ENCODE measurements around the gene PLEKHG4B. TPM values are rescaled to one million over a fixed set of nuclear protein-coding genes. Genes with fewer than 3 reads are reported as not detected.

The PLEKHG4B gene
- total and polyA plus RNA-seq, 2 of the 4 experiments (the other 2 are of a cell fraction): 1.1 TPM

GRCh38 chr5:125815-126214, 33.8 kb downstream of the PLEKHG4B start:
- Histone ChIP-seq H2AK9ac (replicated peaks; ENCODE audit: low read depth, low read length, poor library complexity) (no peak overlapping the region), H3K4ac (ENCODE audit: low read depth, low read length) (no peak overlapping the region), H3K14ac (replicated peaks; ENCODE audit: low read depth, low read length) (no peak overlapping the region), H3K4me1 (ENCODE audit: control insufficient read depth, insufficient read depth, low read length) (peaks cover 5% of the 10 kb centered on the region; the same call in 1 of the 2 replicates), H3K4me3 (ENCODE audit: insufficient read depth, low read depth, low read length) (no peak overlapping the region), H2BK5ac (ENCODE audit: low read depth, low read length, poor library complexity, severe bottlenecking) (no peak overlapping the region), H2BK15ac (ENCODE audit: low read depth, low read length) (no peak overlapping the region), H2AK5ac (ENCODE audit: low read depth, low read length) (no peak overlapping the region), H4K5ac (ENCODE audit: low read depth, low read length) (no peak overlapping the region), H3K4me2 (ENCODE audit: low read depth, low read length) (no peak overlapping the region), H4K8ac (ENCODE audit: low read depth in 2 of 2, low read length in 2 of 2) (no peak overlapping the region), H2AFZ (replicated peaks; ENCODE audit: low read length, poor library complexity) (no peak overlapping the region), H3K56ac (ENCODE audit: extremely low read depth, insufficient read depth, low read length) (no peak overlapping the region), H3K9ac (ENCODE audit: low read depth, low read length) (no peak overlapping the region), H3K23ac (ENCODE audit: low read depth, low read length) (no peak overlapping the region), H2BK120ac (ENCODE audit: low read depth, low read length) (no peak overlapping the region), H3K27me3 (ENCODE audit: control insufficient read depth, insufficient read depth, low read length) (peaks cover 2% of the 10 kb centered on the region; the same call in 1 of the 2 replicates), H4K91ac (ENCODE audit: insufficient read depth, low read depth, low read length) (no peak overlapping the region), H4K20me1 (ENCODE audit: insufficient read depth, low read length) (no peaks in the 10 kb centered on the region), H3K79me1 (ENCODE audit: low read depth in 1 of 2, low read length in 2 of 2) (no peaks in the 10 kb centered on the region), H2BK20ac (ENCODE audit: low read depth, low read length) (no peak overlapping the region), H3K36me3 (ENCODE audit: control insufficient read depth, insufficient read depth, low read length) (no peaks in the 10 kb centered on the region), H3K27ac (ENCODE audit: insufficient read depth, low read length) (no peak overlapping the region), H3K9me3 (ENCODE audit: control insufficient read depth, insufficient read depth, low read length) (peaks cover 6% of the 10 kb centered on the region; the same call in 1 of the 2 replicates), H3K9me1 (ENCODE audit: insufficient read depth, low read length) (peaks cover 3% of the 10 kb centered on the region; the same call in 1 of the 2 replicates), H3K18ac (ENCODE audit: low read depth, low read length) (no peak overlapping the region)
- no peak for DNase-seq
- dilution Hi-C loops (cut with HindIII; ENCODE audit: low sequenced_read_pairs, unreplicated experiment): no loop called here
- POLR2A ChIA-PET (ENCODE audit: unreplicated experiment): no interaction called here
- TF ChIP-seq MAZ (IDR thresholded peaks at IDR 0.05; ENCODE audit: borderline replicate concordance, low read depth, low read length) (no peak), USF2 (IDR thresholded peaks at IDR 0.05; ENCODE audit: low read depth, low read length) (no peak), RAD21 (IDR thresholded peaks at IDR 0.05; ENCODE audit: low read length) (no peak), RCOR1 (IDR thresholded peaks at IDR 0.05; ENCODE audit: insufficient replicate concordance, low read length) (no peak), ELK1 (IDR thresholded peaks at IDR 0.05; ENCODE audit: borderline replicate concordance, low read depth, low read length) (no peak), SMC3 (IDR thresholded peaks at IDR 0.05; ENCODE audit: low read depth, low read length) (no peak), CHD1 (IDR thresholded peaks at IDR 0.05; ENCODE audit: low read depth, low read length) (no peak), POLR2A (IDR thresholded peaks at IDR 0.05; ENCODE audit: low read depth, low read length) (no peak), BHLHE40 (IDR thresholded peaks at IDR 0.05; ENCODE audit: low read depth, low read length) (no peak), CTCF (conservative IDR thresholded peaks at IDR 0.05; ENCODE audit: low read depth, low read length) (no peak), RFX5 (IDR thresholded peaks at IDR 0.05; ENCODE audit: low read depth, low read length) (no peak), NFE2L2 (IDR thresholded peaks at IDR 0.05; ENCODE audit: low read depth, low read length) (no peak)
- no peak for ATAC-seq (ENCODE audit: low read depth)
- in situ Hi-C loops (cut with MboI; ENCODE audit: low sequenced_read_pairs): no loop called here
- no TSS peak for BruUV-seq (replicated peaks)
- CTCF ChIA-PET: no interaction called here
- intact Hi-C loops (cut with micrococcal nuclease): no loop called here
- 100% methylated on average over 1 of the region's 1 CpG; no CpG with 5 or more reads in 1 of the 2 experiments for WGBS, 2 experiments (ENCODE audit: extremely low coverage in 2 of 2, insufficient read length in 1 of 2)

Measured in IMR-90 (cell line).